HEK293 (cell line): ENCODE results near the gene S100A1.

Experiments
- CTCF ChIP-seq: fragments of 450-650 bp; formaldehyde crosslinking; IDR thresholded peaks from 2 replicates; pipeline ENCODE4 v1.5.1; 2016; ENCODE audit warnings: missing biosample characterization, missing genetic modification characterization
- REST ChIP-seq: fragments of 450-650 bp; formaldehyde crosslinking; IDR thresholded peaks from 2 replicates; pipeline ENCODE4 v1.5.1; 2016; ENCODE audit warnings: missing biosample characterization, missing genetic modification characterization
- ZEB2 ChIP-seq: fragments of 450-650 bp; formaldehyde crosslinking; IDR thresholded peaks from 2 replicates; pipeline ENCODE4 v1.5.1; 2016; ENCODE audit warnings: missing biosample characterization, missing genetic modification characterization
- ZNF169 ChIP-seq: fragments of 450-650 bp; formaldehyde crosslinking; IDR thresholded peaks from 2 replicates; pipeline ENCODE4 v1.5.1; 2016; ENCODE audit warnings: missing biosample characterization, missing genetic modification characterization
- ZNF23 ChIP-seq: fragments of 450-650 bp; formaldehyde crosslinking; IDR thresholded peaks from 2 replicates; pipeline ENCODE4 v1.5.1; 2016; ENCODE audit warnings: missing biosample characterization, missing genetic modification characterization, borderline replicate concordance
- ZNF292 ChIP-seq: fragments of 450-650 bp; formaldehyde crosslinking; IDR thresholded peaks from 2 replicates; pipeline ENCODE4 v1.5.1; 2016; ENCODE audit warnings: low read depth, missing biosample characterization, missing genetic modification characterization, borderline replicate concordance
- ZNF449 ChIP-seq: fragments of 450-650 bp; formaldehyde crosslinking; IDR thresholded peaks from 2 replicates; pipeline ENCODE4 v1.5.1; 2017; ENCODE audit warnings: missing biosample characterization, mild to moderate bottlenecking, missing genetic modification characterization, moderate library complexity
- ZNF580 ChIP-seq: fragments of 450-650 bp; formaldehyde crosslinking; IDR thresholded peaks from 2 replicates; pipeline ENCODE4 v1.5.1; 2016; ENCODE audit warnings: missing biosample characterization, missing genetic modification characterization
- ZNF600 ChIP-seq: fragments of 450-650 bp; formaldehyde crosslinking; IDR thresholded peaks from 2 replicates; pipeline ENCODE4 v1.5.1; 2016; ENCODE audit warnings: missing biosample characterization, missing genetic modification characterization
- ZNF629 ChIP-seq: fragments of 450-650 bp; formaldehyde crosslinking; IDR thresholded peaks from 2 replicates; pipeline ENCODE4 v1.5.1; 2017; ENCODE audit warnings: missing biosample characterization, missing genetic modification characterization
- ZNF639 ChIP-seq: fragments of 450-650 bp; formaldehyde crosslinking; IDR thresholded peaks from 2 replicates; pipeline ENCODE4 v1.5.1; 2016; ENCODE audit warnings: missing biosample characterization, missing genetic modification characterization
- ZNF664 ChIP-seq: fragments of 450-650 bp; formaldehyde crosslinking; IDR thresholded peaks from 2 replicates; pipeline ENCODE4 v1.5.1; 2016; ENCODE audit warnings: missing biosample characterization, missing genetic modification characterization
- ZNF837 ChIP-seq: fragments of 450-650 bp; formaldehyde crosslinking; IDR thresholded peaks from 2 replicates; pipeline ENCODE4 v1.5.1; 2016; ENCODE audit warnings: missing biosample characterization, missing genetic modification characterization

GRCh38 chr1:153616144-153616916 is 11.9 kb upstream of the S100A1 start, which contains the start of gene S100A14:
- no peak for TF ChIP-seq CTCF (tag by site-specific recombination)
- no peak for TF ChIP-seq ZNF629 (tag by site-specific recombination)
- no peak for TF ChIP-seq ZNF449 (tag by site-specific recombination)
- TF ChIP-seq ZNF292 (tag by site-specific recombination), result no peak
- TF ChIP-seq ZEB2 (tag by site-specific recombination), result no peak
- TF ChIP-seq ZNF580 (tag by site-specific recombination), result no peak
- no peak for TF ChIP-seq ZNF169 (tag by site-specific recombination)
- TF ChIP-seq ZNF600, result no peak
- TF ChIP-seq ZNF23 (tag by site-specific recombination), result no peak
- no peak for TF ChIP-seq ZNF664 (tag by site-specific recombination)
- TF ChIP-seq REST, result no peak
- TF ChIP-seq ZNF639 (tag by site-specific recombination), result no peak
- no peak for TF ChIP-seq ZNF837 (tag by site-specific recombination)
